NCI-H345 treated with DMSO at 0.1 percent for 48 hours (cell line): ENCODE results near the gene HOXB2.

Experiments
- DNase-seq: peaks from one replicate; lab custom pipeline; 2025; ENCODE audit not compliant: unreplicated experiment; lab: John Stamatoyannopoulos, UW

Gene HOXB2

GRCh38 chr17:48565925-48566710, 21.2 kb upstream of the HOXB2 start:
- no peak for DNase-seq

GRCh38 chr17:48565022-48565554, 20.2 kb upstream of the HOXB2 start:
- no peak for DNase-seq

GRCh38 chr17:48564188-48565021, 19.5 kb upstream of the HOXB2 start:
- no peak for DNase-seq

- DNase-seq: no peak
These were observed 18.9 kb upstream of the HOXB2 start for GRCh38 chr17:48563867-48564187.

GRCh38 chr17:48563385-48563838, 18.5 kb upstream of the HOXB2 start:
- no peak for DNase-seq

GRCh38 chr17:48562934-48563333, 18.0 kb upstream of the HOXB2 start:
- no peak for DNase-seq

GRCh38 chr17:48561884-48562810, 17.2 kb upstream of the HOXB2 start:
- DNase-seq: no peak

GRCh38 chr17:48559840-48560817, 15.2 kb upstream of the HOXB2 start:
- no peak for DNase-seq

GRCh38 chr17:48559122-48559839, 14.4 kb upstream of the HOXB2 start:
- DNase-seq: no peak

- DNase-seq: no peak
These were observed 13.9 kb upstream of the HOXB2 start for GRCh38 chr17:48558831-48559121.

GRCh38 chr17:48558057-48558830, 13.3 kb upstream of the HOXB2 start:
- no peak for DNase-seq

GRCh38 chr17:48556576-48557401, 11.9 kb upstream of the HOXB2 start:
- no peak for DNase-seq

GRCh38 chr17:48556229-48556575, 11.3 kb upstream of the HOXB2 start:
- no peak for DNase-seq

GRCh38 chr17:48555258-48556228, 10.6 kb upstream of the HOXB2 start:
- DNase-seq: peak; percentile 48

GRCh38 chr17:48554412-48555257, 9.7 kb upstream of the HOXB2 start:
- no peak for DNase-seq

GRCh38 chr17:48553826-48554225, 8.9 kb upstream of the HOXB2 start:
- DNase-seq: no peak
